Tibial artery (tissue), 4 donors: ENCODE measurements around the gene PDLIM5.

Experiments used
- DNase-seq, 2 donors: peaks; one replicate each; pipeline ENCODE4 v3.0.0-alpha.2; 2019
- H3K27ac ChIP-seq, 2 donors: fragments of 200-600 bp; sonication (generic) in 1 of 2; 1 replicate in 1 of 2; 2 replicates in 1 of 2; pipeline ENCODE4 v1.5.1; 2018 to 2019; ENCODE audit warnings: mild to moderate bottlenecking in 1 of 2
- H3K27me3 ChIP-seq, 2 donors: fragments of 200-600 bp; sonication (generic) in 1 of 2; one replicate each; pipeline versions ENCODE4 v1.5.1 to v1.6.0; 2016 to 2019
- H3K36me3 ChIP-seq, 3 donors: fragments of 200-600 bp; sonication (generic) in 2 of 3; one replicate each; pipeline ENCODE4 v1.5.1; 2016 to 2019; ENCODE audit warnings: mild to moderate bottlenecking in 2 of 3
- H3K4me1 ChIP-seq, 4 donors: fragments of 200-600 bp; sonication (generic) in 2 of 4; 1 replicate in 3 of 4; 2 replicates in 1 of 4; pipeline ENCODE4 v1.5.1; 2016 to 2019
- H3K4me3 ChIP-seq, 2 donors: fragments of 200-600 bp; sonication (generic) in 1 of 2; 1 replicate in 1 of 2; 2 replicates in 1 of 2; pipeline ENCODE4 v1.5.1; 2018 to 2019; ENCODE audit warnings: mild to moderate bottlenecking in 2 of 2
- H3K9me3 ChIP-seq, 3 donors: fragments of 200-600 bp; sonication (generic) in 1 of 3; one replicate each; pipeline ENCODE4 v1.5.1; 2016 to 2019
- intact Hi-C: fragments of 100-400 bp; cut with DNase I; formaldehyde crosslinking; loops from one replicate; pipeline ENCODE4 v1.15.0; 2023; ENCODE audit warnings: low total_unique reads
- TF ChIP-seq, protein P1 (sequence below), 2 experiments: fragments of 200-600 bp in 1 of 2; fragments of 450-650 bp in 1 of 2; IDR thresholded peaks; one replicate each; pipeline ENCODE4 v1.5.1; 2017 to 2019; ENCODE audit warnings: antibody characterized with exemption in 2 of 2, mild to moderate bottlenecking in 1 of 2, moderate library complexity in 1 of 2

PDLIM5 gene

DNA sequence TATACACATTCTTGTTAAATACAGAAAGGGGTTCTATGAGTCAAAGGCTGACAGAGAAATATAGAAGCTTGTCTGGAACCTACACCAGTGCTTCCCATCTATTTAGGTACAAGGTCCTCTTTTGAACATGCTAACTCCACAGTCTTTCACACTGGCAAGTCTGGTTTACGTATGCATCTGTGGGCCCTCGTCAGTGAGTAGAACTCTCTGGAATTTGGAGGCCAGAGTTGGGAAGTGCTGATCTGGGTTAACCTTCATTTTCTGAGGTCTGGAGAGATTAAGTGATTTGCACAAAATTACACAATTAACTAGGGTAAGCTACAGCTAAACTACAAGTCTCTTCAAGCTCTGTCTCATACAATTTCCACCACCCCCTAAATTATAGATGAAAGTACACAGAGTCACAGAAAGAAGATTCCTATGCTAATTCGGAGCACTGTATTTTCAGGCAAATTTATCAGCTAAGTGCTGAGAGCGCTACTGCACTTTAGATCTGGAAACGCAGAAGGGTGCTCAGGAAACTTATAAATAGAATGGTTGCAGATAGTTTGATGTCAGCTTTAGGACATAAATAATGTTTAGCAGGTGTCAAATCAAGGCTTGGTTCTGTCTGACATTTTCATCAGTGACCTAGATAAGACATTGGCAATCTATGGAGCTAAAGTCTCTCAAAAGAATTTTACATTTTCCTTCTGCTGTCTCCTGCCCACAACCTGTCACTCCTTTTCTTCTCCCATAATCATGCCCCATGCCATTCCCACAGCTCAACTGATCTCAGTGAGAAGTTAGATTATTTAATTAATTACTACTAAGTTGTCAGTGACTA is 43.0 kb upstream of the PDLIM5 start:
- H3K36me3 ChIP-seq, result no peaks in the 10 kb centered on the region
- peaks cover 0 to 68% (median 47%) of the 10 kb centered on the region in 4 donors for H3K4me1 ChIP-seq
- no peaks in the 10 kb centered on the region for H3K27me3 ChIP-seq
- intact Hi-C loops, result loop anchor here (5.0 to 10.0 kb wide), 2 partner anchors 44 to 716 kb away; partner anchors contain the start of gene PDLIM5
- H3K9me3 ChIP-seq, result no peaks in the 10 kb centered on the region
- no peak for DNase-seq
- TF ChIP-seq, protein P1, sequence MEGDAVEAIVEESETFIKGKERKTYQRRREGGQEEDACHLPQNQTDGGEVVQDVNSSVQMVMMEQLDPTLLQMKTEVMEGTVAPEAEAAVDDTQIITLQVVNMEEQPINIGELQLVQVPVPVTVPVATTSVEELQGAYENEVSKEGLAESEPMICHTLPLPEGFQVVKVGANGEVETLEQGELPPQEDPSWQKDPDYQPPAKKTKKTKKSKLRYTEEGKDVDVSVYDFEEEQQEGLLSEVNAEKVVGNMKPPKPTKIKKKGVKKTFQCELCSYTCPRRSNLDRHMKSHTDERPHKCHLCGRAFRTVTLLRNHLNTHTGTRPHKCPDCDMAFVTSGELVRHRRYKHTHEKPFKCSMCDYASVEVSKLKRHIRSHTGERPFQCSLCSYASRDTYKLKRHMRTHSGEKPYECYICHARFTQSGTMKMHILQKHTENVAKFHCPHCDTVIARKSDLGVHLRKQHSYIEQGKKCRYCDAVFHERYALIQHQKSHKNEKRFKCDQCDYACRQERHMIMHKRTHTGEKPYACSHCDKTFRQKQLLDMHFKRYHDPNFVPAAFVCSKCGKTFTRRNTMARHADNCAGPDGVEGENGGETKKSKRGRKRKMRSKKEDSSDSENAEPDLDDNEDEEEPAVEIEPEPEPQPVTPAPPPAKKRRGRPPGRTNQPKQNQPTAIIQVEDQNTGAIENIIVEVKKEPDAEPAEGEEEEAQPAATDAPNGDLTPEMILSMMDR (IDR thresholded peaks at IDR 0.05), result no peak
- no peak overlapping the region for H3K4me3 ChIP-seq
- H3K27ac ChIP-seq, result peak overlapping the region; percentile 71 to 75

DNA sequence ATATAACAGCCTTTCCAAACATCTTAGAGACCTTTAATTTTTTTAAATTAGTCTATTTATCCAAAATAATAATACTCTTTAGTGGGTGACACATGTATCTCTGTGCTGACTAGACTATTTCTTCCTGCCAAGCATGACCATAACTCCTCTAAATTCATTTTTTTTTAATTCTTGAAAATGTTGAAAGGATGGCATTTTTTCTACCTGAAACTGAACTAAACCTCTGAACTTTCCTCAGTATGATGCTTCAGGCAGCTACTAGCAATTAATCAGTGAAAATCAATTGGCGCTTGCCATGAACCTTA is 42.4 kb upstream of the PDLIM5 start:
- H3K4me1 ChIP-seq, result peaks cover 0 to 72% (median 51%) of the 10 kb centered on the region in 4 donors
- peak overlapping the region; percentile 71 to 75 for H3K27ac ChIP-seq

DNA sequence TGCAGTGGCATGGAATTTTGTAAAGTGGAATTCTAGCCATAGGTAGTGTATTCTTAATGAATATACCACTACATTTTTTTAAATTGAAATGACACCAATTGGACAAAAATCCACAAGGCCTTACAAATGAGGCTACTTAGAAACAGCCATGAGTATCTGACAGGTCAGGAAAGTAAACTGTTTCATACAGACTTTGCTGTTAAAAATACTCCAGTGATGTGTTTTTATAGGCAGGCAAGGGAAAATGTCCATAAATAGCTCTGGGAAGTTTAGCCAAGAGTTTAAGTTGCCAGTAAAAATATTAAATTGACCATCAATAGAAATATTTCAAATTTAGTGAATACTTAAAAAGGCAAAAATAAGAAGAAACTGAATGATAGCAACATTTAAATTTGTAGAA is 41.8 kb upstream of the PDLIM5 start:
- intact Hi-C loops, result loop anchor here (5.0 to 10.0 kb wide), 2 partner anchors 42 to 715 kb away; partner anchors contain the start of gene PDLIM5
- no peaks in the 10 kb centered on the region for H3K27me3 ChIP-seq
- TF ChIP-seq, protein P1 (IDR thresholded peaks at IDR 0.05), result no peak
- H3K4me3 ChIP-seq, result peak overlapping the region in 1 of 2 donors; percentile 36
- no peaks in the 10 kb centered on the region for H3K9me3 ChIP-seq
- DNase-seq, result no peak
- H3K4me1 ChIP-seq, result peaks cover 0 to 79% (median 51%) of the 10 kb centered on the region in 4 donors
- H3K36me3 ChIP-seq, result no peaks in the 10 kb centered on the region
- peak overlapping the region; percentile 71 to 75 for H3K27ac ChIP-seq

More for the DNA sequence above, 42.4 kb upstream of the PDLIM5 start:
- H3K27me3 ChIP-seq, result no peaks in the 10 kb centered on the region
- TF ChIP-seq, protein P1 (IDR thresholded peaks at IDR 0.05), result no peak
- no peaks in the 10 kb centered on the region for H3K9me3 ChIP-seq
- DNase-seq, result no peak
- no peaks in the 10 kb centered on the region for H3K36me3 ChIP-seq
- intact Hi-C loops, result loop anchor here (5.0 to 10.0 kb wide), 2 partner anchors 43 to 715 kb away; partner anchors contain the start of gene PDLIM5
- H3K4me3 ChIP-seq, result no peak overlapping the region

DNA sequence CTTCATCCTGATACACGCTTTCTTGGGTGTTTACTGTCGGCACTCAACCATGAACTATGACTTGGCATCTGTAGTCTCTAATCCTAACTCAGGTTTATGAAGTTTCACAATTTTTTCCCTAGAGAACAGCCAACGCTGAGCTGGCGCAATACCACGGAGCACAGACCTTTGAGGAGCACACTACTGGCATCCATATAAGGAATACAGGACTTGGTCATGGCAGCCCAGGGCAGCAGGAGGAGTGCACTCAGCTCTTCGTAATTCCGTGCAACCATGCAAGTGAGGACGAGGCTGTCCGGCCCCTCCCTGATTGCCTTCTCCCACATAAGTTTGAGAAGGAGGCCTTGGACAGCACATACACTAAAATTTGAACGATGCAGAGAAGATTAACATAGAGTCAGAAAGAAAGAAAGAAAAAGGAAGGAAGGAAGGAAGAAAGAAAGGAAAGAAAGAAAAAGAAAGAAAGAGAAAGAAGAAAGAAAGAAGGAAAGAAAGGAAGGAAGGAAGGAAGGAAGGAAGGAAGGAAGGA is 41.0 kb upstream of the PDLIM5 start:
- Histone ChIP-seq H3K4me1 (peaks cover 0 to 79% (median 51%) of the 10 kb centered on the region in 4 donors), H3K36me3 (no peaks in the 10 kb centered on the region), H3K4me3 (peak overlapping the region; percentile 28 to 36), H3K27me3 (no peaks in the 10 kb centered on the region), H3K27ac (peak overlapping the region; percentile 71 to 75), H3K9me3 (no peaks in the 10 kb centered on the region)
- peak; percentile 86 to 97 for DNase-seq
- TF ChIP-seq, protein P1 (IDR thresholded peaks at IDR 0.05), result no peak
- intact Hi-C loops, result no loop called here

DNA sequence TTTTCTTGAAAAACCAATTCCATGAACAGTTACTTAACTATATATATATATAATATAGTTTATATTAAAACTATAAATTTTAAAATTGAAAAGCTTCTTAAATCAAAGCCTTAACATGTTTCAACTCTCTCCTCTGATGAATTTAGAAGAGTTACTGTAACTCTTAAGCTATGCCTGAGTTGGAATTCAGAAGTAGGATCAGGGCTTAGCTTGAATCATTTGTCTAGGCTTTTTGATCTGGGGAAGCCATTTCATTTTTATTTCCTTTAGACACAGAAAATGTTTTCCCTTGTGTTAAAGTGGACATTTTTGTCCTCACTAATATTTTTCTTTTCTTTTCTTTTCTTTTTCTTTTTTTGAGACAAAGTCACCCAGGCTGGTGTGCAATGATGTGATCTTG is 40.4 kb upstream of the PDLIM5 start:
- H3K4me1 ChIP-seq, result peaks cover 0 to 79% (median 51%) of the 10 kb centered on the region in 4 donors
- intact Hi-C loops, result no loop called here
- no peak overlapping the region for H3K4me3 ChIP-seq
- no peak for DNase-seq
- peak overlapping the region; percentile 71 to 75 for H3K27ac ChIP-seq
- no peaks in the 10 kb centered on the region for H3K27me3 ChIP-seq
- no peaks in the 10 kb centered on the region for H3K36me3 ChIP-seq
- no peaks in the 10 kb centered on the region for H3K9me3 ChIP-seq
- TF ChIP-seq, protein P1 (IDR thresholded peaks at IDR 0.05), result no peak
